Measurements from ENCODE around the gene ELAVL2.

DNA sequence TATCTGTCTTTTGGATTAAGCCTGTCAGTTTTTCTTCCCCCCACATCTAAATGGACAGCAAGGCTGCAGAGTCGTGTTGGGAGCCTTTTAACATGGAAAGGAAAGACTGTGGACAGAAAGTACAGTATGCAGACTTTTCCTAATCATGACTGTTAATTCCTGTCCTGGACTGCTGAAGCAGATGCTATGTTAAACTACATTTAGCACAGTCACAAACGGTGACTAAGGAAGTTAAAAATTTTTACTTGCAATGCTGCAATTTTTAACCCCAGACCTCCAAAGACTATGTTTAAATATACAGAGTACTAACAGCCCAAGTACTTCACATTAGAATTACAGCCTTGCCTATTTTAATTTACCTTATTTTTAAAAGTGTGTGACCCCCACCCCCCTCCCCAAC, 51.8 kb downstream of the ELAVL2 start:
- TF ChIP-seq, protein P1, sequence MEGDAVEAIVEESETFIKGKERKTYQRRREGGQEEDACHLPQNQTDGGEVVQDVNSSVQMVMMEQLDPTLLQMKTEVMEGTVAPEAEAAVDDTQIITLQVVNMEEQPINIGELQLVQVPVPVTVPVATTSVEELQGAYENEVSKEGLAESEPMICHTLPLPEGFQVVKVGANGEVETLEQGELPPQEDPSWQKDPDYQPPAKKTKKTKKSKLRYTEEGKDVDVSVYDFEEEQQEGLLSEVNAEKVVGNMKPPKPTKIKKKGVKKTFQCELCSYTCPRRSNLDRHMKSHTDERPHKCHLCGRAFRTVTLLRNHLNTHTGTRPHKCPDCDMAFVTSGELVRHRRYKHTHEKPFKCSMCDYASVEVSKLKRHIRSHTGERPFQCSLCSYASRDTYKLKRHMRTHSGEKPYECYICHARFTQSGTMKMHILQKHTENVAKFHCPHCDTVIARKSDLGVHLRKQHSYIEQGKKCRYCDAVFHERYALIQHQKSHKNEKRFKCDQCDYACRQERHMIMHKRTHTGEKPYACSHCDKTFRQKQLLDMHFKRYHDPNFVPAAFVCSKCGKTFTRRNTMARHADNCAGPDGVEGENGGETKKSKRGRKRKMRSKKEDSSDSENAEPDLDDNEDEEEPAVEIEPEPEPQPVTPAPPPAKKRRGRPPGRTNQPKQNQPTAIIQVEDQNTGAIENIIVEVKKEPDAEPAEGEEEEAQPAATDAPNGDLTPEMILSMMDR (conservative IDR thresholded peaks at IDR 0.05; ENCODE audit: low read depth, low read length): no peak
- no peak for TF ChIP-seq EZH2 (IDR thresholded peaks at IDR 0.05; ENCODE audit: borderline replicate concordance, low read depth, low read length, poor library complexity, severe bottlenecking)
